H9 (cell line): ENCODE results near the gene WNT8B. TPM values are rescaled to one million over a fixed set of nuclear protein-coding genes. Genes with fewer than 3 reads are reported as not detected.

Source experiments
- DNase-seq: peaks from one replicate; pipeline ENCODE4 v3.0.0-alpha.2; 2017
- H2AFZ ChIP-seq: one replicate; pipeline ENCODE4 v1.6.1; 2013; ENCODE audit warnings: mild to moderate bottlenecking, low read length, control low read depth, moderate library complexity
- H2AK5ac ChIP-seq: 2 replicates; pipeline ENCODE4 v1.6.1; 2013; ENCODE audit warnings: low read length, control low read depth, mixed read lengths; ENCODE audit not compliant: insufficient read length
- H2BK120ac ChIP-seq: one replicate; pipeline ENCODE4 v1.6.1; 2013; ENCODE audit warnings: low read depth, mild to moderate bottlenecking, low read length, control low read depth, inconsistent platforms; ENCODE audit not compliant: poor library complexity, severe bottlenecking
- H2BK12ac ChIP-seq: 2 replicates; pipeline ENCODE4 v1.6.1; 2013; ENCODE audit warnings: low read length, control low read depth, mixed read lengths, low read depth; ENCODE audit not compliant: insufficient read length
- H2BK15ac ChIP-seq: 2 replicates; pipeline ENCODE4 v1.6.1; 2013; ENCODE audit warnings: low read depth, low read length, control low read depth
- H2BK20ac ChIP-seq: one replicate; pipeline ENCODE4 v1.6.1; 2013; ENCODE audit warnings: low read depth, mild to moderate bottlenecking, low read length, control low read depth, inconsistent platforms; ENCODE audit not compliant: poor library complexity, severe bottlenecking
- H2BK5ac ChIP-seq: 2 replicates; pipeline ENCODE4 v1.6.1; 2013; ENCODE audit warnings: low read length, control low read depth, mixed read lengths; ENCODE audit not compliant: insufficient read length
- H3K14ac ChIP-seq: 2 replicates; pipeline ENCODE4 v1.6.1; 2013; ENCODE audit warnings: low read length, control low read depth; ENCODE audit not compliant: insufficient read depth
- H3K18ac ChIP-seq: 2 replicates; pipeline ENCODE4 v1.6.1; 2013; ENCODE audit warnings: low read depth, mild to moderate bottlenecking, mixed read lengths, low read length, control low read depth; ENCODE audit not compliant: insufficient read length
- H3K23ac ChIP-seq: 2 replicates; pipeline ENCODE4 v1.6.1; 2013; ENCODE audit warnings: low read length, control low read depth, mixed read lengths, low read depth; ENCODE audit not compliant: insufficient read length
- H3K23me2 ChIP-seq: 2 replicates; pipeline ENCODE4 v1.6.1; 2013; ENCODE audit warnings: low read depth, mild to moderate bottlenecking, mixed read lengths, low read length, control low read depth; ENCODE audit not compliant: insufficient read length, poor library complexity, severe bottlenecking
- H3K27ac ChIP-seq: 2 replicates; pipeline ENCODE4 v1.5.1; 2013; ENCODE audit warnings: low read length, control low read depth, mixed read lengths, low read depth; ENCODE audit not compliant: insufficient read length
- H3K27me3 ChIP-seq: 2 replicates; pipeline ENCODE4 v1.6.1; 2013; ENCODE audit warnings: low read length, control low read depth, inconsistent platforms; ENCODE audit not compliant: insufficient read depth
- H3K4ac ChIP-seq: 2 replicates; pipeline ENCODE4 v1.6.1; 2013; ENCODE audit warnings: low read depth, mild to moderate bottlenecking, control low read depth, inconsistent platforms, low read length, moderate library complexity
- H3K4me1 ChIP-seq: 2 replicates; pipeline ENCODE4 v1.6.1; 2013; ENCODE audit warnings: low read length, control low read depth, inconsistent platforms; ENCODE audit not compliant: insufficient read depth
- H3K4me2 ChIP-seq: 2 replicates; pipeline ENCODE4 v1.6.1; 2013; ENCODE audit warnings: low read length, control low read depth, mixed read lengths; ENCODE audit not compliant: insufficient read length, insufficient read depth
- H3K56ac ChIP-seq: 2 replicates; pipeline ENCODE4 v1.6.1; 2013; ENCODE audit warnings: low read depth, mild to moderate bottlenecking, mixed read lengths, low read length, control low read depth; ENCODE audit not compliant: insufficient read length
- H3K79me1 ChIP-seq: 2 replicates; pipeline ENCODE4 v1.6.1; 2013; ENCODE audit warnings: low read depth, mild to moderate bottlenecking, moderate library complexity, low read length, control low read depth, inconsistent platforms; ENCODE audit not compliant: insufficient read depth, poor library complexity, severe bottlenecking
- H3K79me2 ChIP-seq: 2 replicates; pipeline ENCODE4 v1.6.1; 2013; ENCODE audit warnings: low read length, control low read depth, inconsistent platforms; ENCODE audit not compliant: insufficient read depth
- H3K9ac ChIP-seq: 2 replicates; pipeline ENCODE4 v1.6.1; 2013; ENCODE audit warnings: low read length, control low read depth, mixed read lengths; ENCODE audit not compliant: insufficient read length; ENCODE audit errors: extremely low read depth
- H3K9me3 ChIP-seq: one replicate; pipeline ENCODE4 v1.6.1; 2013; ENCODE audit warnings: low read depth, low read length, inconsistent platforms; ENCODE audit not compliant: control insufficient read depth
- H3T11ph ChIP-seq: one replicate; pipeline ENCODE4 v1.6.1; 2013; ENCODE audit warnings: mild to moderate bottlenecking, low read length, control low read depth, inconsistent platforms
- H4K20me1 ChIP-seq: one replicate; pipeline ENCODE4 v1.6.1; 2013; ENCODE audit not compliant: control insufficient read depth, insufficient read length, insufficient read depth
- H4K5ac ChIP-seq: 2 replicates; pipeline ENCODE4 v1.6.1; 2013; ENCODE audit warnings: low read depth, mild to moderate bottlenecking, mixed read lengths, low read length, control low read depth; ENCODE audit not compliant: insufficient read length
- H4K8ac ChIP-seq: replicated peaks from 2 replicates; pipeline ENCODE4 v1.6.1; 2013; ENCODE audit warnings: low read length, control low read depth, mixed read lengths, low read depth; ENCODE audit not compliant: insufficient read length
- H4K91ac ChIP-seq: 2 replicates; pipeline ENCODE4 v1.6.1; 2013; ENCODE audit warnings: low read depth, mild to moderate bottlenecking, moderate library complexity, mixed read lengths, low read length, control low read depth; ENCODE audit not compliant: insufficient read length
- H3K27ac Mint-ChIP-seq, 3 experiments: 2 replicates in 2 of 3; 3 replicates in 1 of 3; pipeline ENCODE4 v1.8.0; 2020 to 2021; ENCODE audit warnings: mixed read lengths in 3 of 3, mild to moderate bottlenecking in 1 of 3, moderate library complexity in 1 of 3
- H3K27me3 Mint-ChIP-seq: 2 replicates; pipeline ENCODE4 v1.8.0; 2021; ENCODE audit warnings: low read depth, mild to moderate bottlenecking, moderate library complexity, mixed read lengths
- H3K36me3 Mint-ChIP-seq, 3 experiments: 2 replicates in 2 of 3; 3 replicates in 1 of 3; pipeline ENCODE4 v1.8.0; 2020 to 2021; ENCODE audit warnings: low read depth in 3 of 3, mixed read lengths in 3 of 3; ENCODE audit not compliant: insufficient read depth in 1 of 3
- H3K4me1 Mint-ChIP-seq, 2 experiments: 2 replicates each; pipeline ENCODE4 v1.8.0; 2020; ENCODE audit warnings: mixed read lengths in 2 of 2
- H3K4me3 Mint-ChIP-seq, 2 experiments: 2 replicates in 1 of 2; 3 replicates in 1 of 2; pipeline ENCODE4 v1.8.0; 2020 to 2021; ENCODE audit warnings: mild to moderate bottlenecking in 2 of 2, mixed read lengths in 2 of 2, moderate library complexity in 1 of 2
- H3K9me3 Mint-ChIP-seq, 2 experiments: 2 replicates in 1 of 2; 3 replicates in 1 of 2; pipeline ENCODE4 v1.8.0; 2020; ENCODE audit warnings: mild to moderate bottlenecking in 2 of 2, mixed read lengths in 2 of 2, moderate library complexity in 1 of 2
- total RNA-seq: library from RNA; stranded (reverse); gene quantifications from 2 replicates; pipeline ENCODE4 v1.2.1, GENCODE V29; 2021
- TF ChIP-seq, protein P1 (sequence below): fragments of 200-600 bp; sonication (generic); conservative IDR thresholded peaks from 3 replicates; pipeline ENCODE4 v1.8.0; 2021; ENCODE audit warnings: antibody characterized with exemption, mild to moderate bottlenecking

Gene WNT8B
- total RNA-seq, 1 experiment from 2014 or later: not detected

DNA sequence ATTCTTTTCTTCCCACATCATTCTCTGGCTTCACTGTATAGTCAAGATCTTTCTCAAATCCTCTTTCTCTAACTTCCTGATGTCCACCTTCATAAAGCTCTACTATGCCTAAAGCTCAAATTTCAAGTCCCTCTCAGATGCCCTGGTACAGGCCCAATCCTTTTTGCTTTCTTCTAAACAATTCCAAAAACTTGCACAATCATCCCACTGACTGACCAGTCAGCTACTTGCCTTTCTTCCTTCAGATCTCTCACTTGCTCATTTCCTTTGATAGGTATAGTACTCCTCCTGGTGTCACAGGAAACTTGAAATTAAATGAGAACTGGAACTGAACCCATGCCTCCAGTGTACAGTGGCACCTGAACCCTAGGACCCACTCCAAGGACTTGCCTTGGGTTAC is 38.6 kb downstream of the WNT8B start:
- H4K91ac ChIP-seq: no peak overlapping the region
- H3K18ac ChIP-seq: no peak overlapping the region
- no peak overlapping the region for H3K14ac ChIP-seq
- no peaks in the 10 kb centered on the region for H4K20me1 ChIP-seq
- no peak overlapping the region for H3K4me2 ChIP-seq
- Mint-ChIP-seq H3K9me3 (no peaks in the 10 kb centered on the region), H3K4me1 (no peaks in the 10 kb centered on the region), H3K4me3 (no peak overlapping the region), H3K27me3 (peaks cover 76% of the 10 kb centered on the region), H3K36me3 (peaks cover 0 to 11% (median 0%) of the 10 kb centered on the region in 3 experiments; a peak in 2 of 7 replicates), H3K27ac (no peak overlapping the region)
- H3K27ac ChIP-seq: no peak overlapping the region
- no peak overlapping the region for H2BK15ac ChIP-seq
- TF ChIP-seq, protein P1, sequence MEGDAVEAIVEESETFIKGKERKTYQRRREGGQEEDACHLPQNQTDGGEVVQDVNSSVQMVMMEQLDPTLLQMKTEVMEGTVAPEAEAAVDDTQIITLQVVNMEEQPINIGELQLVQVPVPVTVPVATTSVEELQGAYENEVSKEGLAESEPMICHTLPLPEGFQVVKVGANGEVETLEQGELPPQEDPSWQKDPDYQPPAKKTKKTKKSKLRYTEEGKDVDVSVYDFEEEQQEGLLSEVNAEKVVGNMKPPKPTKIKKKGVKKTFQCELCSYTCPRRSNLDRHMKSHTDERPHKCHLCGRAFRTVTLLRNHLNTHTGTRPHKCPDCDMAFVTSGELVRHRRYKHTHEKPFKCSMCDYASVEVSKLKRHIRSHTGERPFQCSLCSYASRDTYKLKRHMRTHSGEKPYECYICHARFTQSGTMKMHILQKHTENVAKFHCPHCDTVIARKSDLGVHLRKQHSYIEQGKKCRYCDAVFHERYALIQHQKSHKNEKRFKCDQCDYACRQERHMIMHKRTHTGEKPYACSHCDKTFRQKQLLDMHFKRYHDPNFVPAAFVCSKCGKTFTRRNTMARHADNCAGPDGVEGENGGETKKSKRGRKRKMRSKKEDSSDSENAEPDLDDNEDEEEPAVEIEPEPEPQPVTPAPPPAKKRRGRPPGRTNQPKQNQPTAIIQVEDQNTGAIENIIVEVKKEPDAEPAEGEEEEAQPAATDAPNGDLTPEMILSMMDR: no peak
- H2BK12ac ChIP-seq: no peak overlapping the region
- H3K79me1 ChIP-seq: no peaks in the 10 kb centered on the region
- no peak overlapping the region for H4K8ac ChIP-seq
- H2BK5ac ChIP-seq: no peak overlapping the region
- H3K79me2 ChIP-seq: no peaks in the 10 kb centered on the region
- H3K9ac ChIP-seq: no peak overlapping the region
- no peak overlapping the region for H2AK5ac ChIP-seq
- no peaks in the 10 kb centered on the region for H3K4me1 ChIP-seq
- no peaks in the 10 kb centered on the region for H3K9me3 ChIP-seq
- no peak overlapping the region for H3K4ac ChIP-seq
- no peak overlapping the region for H2BK20ac ChIP-seq
- H3K27me3 ChIP-seq: no peaks in the 10 kb centered on the region
- DNase-seq: no peak
- H2AFZ ChIP-seq: no peak overlapping the region
- no peak overlapping the region for H3K23ac ChIP-seq
- H2BK120ac ChIP-seq: no peak overlapping the region
- no peak overlapping the region for H4K5ac ChIP-seq
- no peaks in the 10 kb centered on the region for H3K23me2 ChIP-seq
- no peak overlapping the region for H3K56ac ChIP-seq
- no peak overlapping the region for H3T11ph ChIP-seq
